HepG2 (cell line): ENCODE results near the gene WDR93. TPM values are rescaled to one million over a fixed set of nuclear protein-coding genes. Genes with fewer than 3 reads are reported as not detected.

Experiments
- ATAC-seq: fragments of 200-7000 bp; cut with Tn5 transposase; 3 replicates; pipeline ENCODE4 v1.9.1; 2020; ENCODE audit warnings: mild to moderate bottlenecking, moderate library complexity
- BruUV-seq: library from RNA; stranded (reverse); fragments of 400-500 nt; replicated peaks from 2 replicates; lab custom pipeline; 2021; lab: Mats Ljungman, UMichigan
- CTCF ChIA-PET: fragments of 300-600 bp; formaldehyde crosslinking; extraction: SDS; loops from one replicate; lab custom pipeline; 2021; ENCODE audit warnings: low total read pairs, inconsistent platforms, low intra/inter-chr PET ratio; lab: Yijun Ruan, JAX
- POLR2A ChIA-PET: fragments of 350-600 bp; sonication (Branson Sonifier 250); formaldehyde crosslinking; loops from one replicate; lab custom pipeline; 2020; ENCODE audit warnings: antibody characterized with exemption, inconsistent platforms; lab: Yijun Ruan, JAX
- DNase-seq: peaks from one replicate; pipeline ENCODE4 v3.0.0-alpha.2; 2015; ENCODE audit warnings: low spot score
- FAIRE-seq: peaks from 3 replicates; lab custom pipeline; 2011; peaks lifted over from hg19 to GRCh38; lab: Jason Lieb, UNC
- H2AFZ ChIP-seq: one replicate; pipeline ENCODE4 v1.6.1; 2011; ENCODE audit warnings: low read length, inconsistent platforms
- H3K27ac ChIP-seq: fragments of 300-600 bp; 3 replicates; pipeline ENCODE4 v1.8.0; 2011; ENCODE audit warnings: mixed run types, mild to moderate bottlenecking, mixed read lengths, low read length, inconsistent platforms; ENCODE audit not compliant: insufficient read depth; ENCODE audit errors: extremely low read length
- H3K27me3 ChIP-seq, 2 experiments: fragments of 200-600 bp in 1 of 2; 2 replicates in 1 of 2; 3 replicates in 1 of 2; pipeline versions ENCODE4 v1.6.0 to v1.8.0; 2011; ENCODE audit warnings: low read length in 2 of 2, mild to moderate bottlenecking in 2 of 2, moderate library complexity in 2 of 2, inconsistent platforms in 1 of 2; ENCODE audit not compliant: insufficient read depth in 2 of 2, control insufficient read depth in 1 of 2
- H3K36me3 ChIP-seq, 2 experiments: fragments of 200-600 bp in 1 of 2; replicated peaks in 1 of 2; 2 replicates in 1 of 2; 3 replicates in 1 of 2; pipeline versions ENCODE4 v1.5.1 to v1.8.0; 2011; ENCODE audit warnings: low read length in 2 of 2, inconsistent platforms in 1 of 2; ENCODE audit not compliant: insufficient read depth in 2 of 2, control insufficient read depth in 1 of 2
- H3K4me1 ChIP-seq: 2 replicates; pipeline ENCODE4 v1.5.1; 2012; ENCODE audit warnings: low read length, inconsistent platforms; ENCODE audit not compliant: insufficient read depth
- H3K4me2 ChIP-seq: 2 replicates; pipeline ENCODE4 v1.6.0; 2011; ENCODE audit warnings: low read depth, low read length, inconsistent platforms
- H3K4me3 ChIP-seq, 3 experiments: fragments of 200-600 bp in 1 of 3; sonication (generic), shearing (Covaris generic) in 1 of 3; replicated peaks in 1 of 3; 2 replicates each; pipeline ENCODE4 v1.5.1; 2011 to 2016; ENCODE audit warnings: low read length in 3 of 3, inconsistent platforms in 2 of 3, low read depth in 2 of 3, mild to moderate bottlenecking in 2 of 3, control low read depth in 1 of 3, mixed read lengths in 1 of 3; ENCODE audit not compliant: insufficient read depth in 1 of 3
- H3K79me2 ChIP-seq: one replicate; pipeline ENCODE4 v1.6.1; 2011; ENCODE audit warnings: low read length, inconsistent platforms; ENCODE audit not compliant: insufficient read depth
- H3K9ac ChIP-seq: 2 replicates; pipeline ENCODE4 v1.6.0; 2011; ENCODE audit warnings: mild to moderate bottlenecking, low read depth, low read length, inconsistent platforms; ENCODE audit not compliant: insufficient read depth
- H3K9me3 ChIP-seq: 2 replicates; pipeline ENCODE4 v1.5.1; 2012; ENCODE audit warnings: mild to moderate bottlenecking, low read length
- H4K20me1 ChIP-seq: 2 replicates; pipeline ENCODE4 v1.6.0; 2011; ENCODE audit warnings: inconsistent platforms, mild to moderate bottlenecking, low read length, moderate library complexity; ENCODE audit not compliant: insufficient read depth
- CENPBD1 ChIP-seq: sonication (generic); formaldehyde crosslinking; IDR thresholded peaks from 2 replicates; pipeline ENCODE4 v1.8.0; 2022; ENCODE audit warnings: missing genetic modification reagents, low read depth, mild to moderate bottlenecking, borderline replicate concordance
- NBN ChIP-seq: fragments of 450-650 bp; conservative IDR thresholded peaks from 2 replicates; pipeline ENCODE4 v1.6.1; 2017
- POLR2AphosphoS5 ChIP-seq: IDR thresholded peaks from 2 replicates; pipeline ENCODE4 v1.6.1; 2012; ENCODE audit warnings: low read depth, low read length
- SNAPC2 ChIP-seq: sonication (generic); formaldehyde crosslinking; IDR thresholded peaks from 2 replicates; pipeline ENCODE4 v1.8.1; 2022; ENCODE audit warnings: mild to moderate bottlenecking, missing genetic modification reagents
- ZBTB3 ChIP-seq: sonication (generic); formaldehyde crosslinking; IDR thresholded peaks from 2 replicates; pipeline ENCODE4 v1.4.0; 2020; ENCODE audit warnings: low read depth, mild to moderate bottlenecking, moderate library complexity, missing genetic modification reagents, borderline replicate concordance
- ZFP36 ChIP-seq: fragments of 150-350 bp; IDR thresholded peaks from 2 replicates; pipeline ENCODE4 v1.6.1; 2018; ENCODE audit warnings: borderline replicate concordance, low read length, low read depth; ENCODE audit not compliant: partially characterized antibody
- ZNF17 ChIP-seq: sonication (generic); formaldehyde crosslinking; IDR thresholded peaks from 2 replicates; pipeline ENCODE4 v1.5.0; 2020; ENCODE audit warnings: mild to moderate bottlenecking, missing genetic modification reagents
- ZNF205 ChIP-seq: IDR thresholded peaks from 2 replicates; pipeline ENCODE4 v1.6.1; 2018; ENCODE audit warnings: missing biosample characterization, missing genetic modification reagents
- ZNF263 ChIP-seq: sonication (generic); formaldehyde crosslinking; IDR thresholded peaks from 2 replicates; pipeline ENCODE4 v1.4.0; 2020; ENCODE audit warnings: missing genetic modification reagents
- ZNF414 ChIP-seq: sonication (generic); formaldehyde crosslinking; IDR thresholded peaks from 2 replicates; pipeline ENCODE4 v1.5.0; 2020; ENCODE audit warnings: missing genetic modification reagents
- ZNF841 ChIP-seq: sonication (generic); formaldehyde crosslinking; IDR thresholded peaks from 2 replicates; pipeline ENCODE4 v1.8.1; 2023; ENCODE audit warnings: missing genetic modification reagents, borderline replicate concordance
- ZSCAN9 ChIP-seq: IDR thresholded peaks from 2 replicates; pipeline ENCODE4 v1.6.1; 2016; ENCODE audit warnings: borderline replicate concordance
- WGBS: methylation state at CpG from one replicate; pipeline ENCODE4 v1.1.6; 2017; ENCODE audit warnings: low lambda C conversion rate; 5-methylcytosine and 5-hydroxymethylcytosine counted together
- in situ Hi-C: cut with HindIII; loops from 2 replicates; pipeline ENCODE4 v1.10.0; 2017; ENCODE audit warnings: low pct_unique_long_range_greater_than_20kb; ENCODE audit not compliant: extremely low pct_ligation_motif_present
- intact Hi-C: fragments of 100-400 bp; cut with micrococcal nuclease; formaldehyde crosslinking; loops from one replicate; pipeline ENCODE4 v1.10.0; 2022; ENCODE audit not compliant: unreplicated experiment
- polyA plus RNA-seq, 8 experiments: library from polyadenylated mRNA; depleted of rRNA in 3 of 8; stranded (reverse) in 7 of 8; unstranded in 1 of 8; fragments of >200 nt; fragmentation: Illumina TruSeq in 4 of 8; extraction: Trizol in 4 of 8; gene quantifications; 2 replicates each; pipeline versions ENCODE4 v1.2.1 to v1.2.3, GENCODE V29; 2011 to 2016; ENCODE audit warnings: low read depth in 4 of 8, missing spikeins in 1 of 8, mixed read lengths in 1 of 8; ENCODE audit not compliant: insufficient read depth in 1 of 8
- total RNA-seq, 5 experiments: library from RNA; depleted of rRNA; stranded (reverse); fragments of >200 nt; fragmentation: Illumina TruSeq; extraction: Trizol; gene quantifications; 2 replicates each; pipeline ENCODE4 v1.2.3, GENCODE V29; 2016; ENCODE audit warnings: low read depth in 1 of 5
- TF ChIP-seq, protein P1 (sequence below): IDR thresholded peaks from 2 replicates; pipeline ENCODE4 v1.6.1; 2016; ENCODE audit warnings: missing compliant biosample characterization, missing genetic modification reagents, borderline replicate concordance
- TF ChIP-seq, protein P2 (sequence below): sonication (generic); formaldehyde crosslinking; conservative IDR thresholded peaks from 2 replicates; pipeline ENCODE4 v1.4.0; 2020; ENCODE audit warnings: missing genetic modification reagents

The WDR93 gene
- total and polyA plus RNA-seq, 2 of the 13 experiments (the other 11 are each of a cell fraction or from before 2014, with no cell fraction given), result 0.07 TPM; not detected in 1

DNA sequence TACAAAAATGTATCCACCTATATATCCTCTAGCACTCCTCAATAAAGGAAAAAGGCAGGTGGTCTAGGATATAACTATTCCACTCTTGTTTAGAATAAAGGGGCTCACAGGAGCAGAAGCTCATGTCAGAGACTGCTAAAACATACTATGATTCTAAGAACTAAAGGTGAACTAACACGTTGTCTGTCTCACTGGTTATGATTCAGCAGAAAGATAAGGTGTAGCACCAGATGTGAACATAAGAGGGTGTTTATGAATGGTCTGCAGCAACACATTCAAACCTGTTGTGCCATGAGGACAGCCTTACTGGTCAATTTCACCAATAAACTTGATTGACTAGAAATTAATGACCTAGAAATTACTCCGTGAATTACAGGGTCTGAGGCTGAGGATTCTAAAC, 4.6 kb upstream of the WDR93 start:
- H3K4me2 ChIP-seq, result no peak overlapping the region
- in situ Hi-C loops (no loop called here), intact Hi-C loops (no loop called here)
- no peak for TF ChIP-seq ZSCAN9 (CRISPR knock-in tag)
- TF ChIP-seq ZBTB3 (CRISPR knock-in tag), result no peak
- TF ChIP-seq ZNF841 (CRISPR knock-in tag), result no peak
- POLR2A ChIA-PET, result no interaction called here
- H3K36me3 ChIP-seq, result no peaks in the 10 kb centered on the region; a peak in 2 of 5 replicates
- FAIRE-seq (no peak), ATAC-seq (no peak), DNase-seq (no peak)
- H3K27me3 ChIP-seq, result no peaks in the 10 kb centered on the region; a peak in 1 of 5 replicates
- H2AFZ ChIP-seq, result no peak overlapping the region
- H3K4me3 ChIP-seq, result no peak overlapping the region
- H4K20me1 ChIP-seq, result no peaks in the 10 kb centered on the region
- peaks cover 4% of the 10 kb centered on the region for H3K79me2 ChIP-seq
- no peak overlapping the region for H3K9ac ChIP-seq
- WGBS, result 88% methylated on average over 2 of the region's 2 CpGs
- CTCF ChIA-PET, result no interaction called here
- no peaks in the 10 kb centered on the region for H3K9me3 ChIP-seq
- no TSS peak for BruUV-seq
- H3K27ac ChIP-seq, result no peak overlapping the region
- peaks cover 24% of the 10 kb centered on the region for H3K4me1 ChIP-seq

DNA sequence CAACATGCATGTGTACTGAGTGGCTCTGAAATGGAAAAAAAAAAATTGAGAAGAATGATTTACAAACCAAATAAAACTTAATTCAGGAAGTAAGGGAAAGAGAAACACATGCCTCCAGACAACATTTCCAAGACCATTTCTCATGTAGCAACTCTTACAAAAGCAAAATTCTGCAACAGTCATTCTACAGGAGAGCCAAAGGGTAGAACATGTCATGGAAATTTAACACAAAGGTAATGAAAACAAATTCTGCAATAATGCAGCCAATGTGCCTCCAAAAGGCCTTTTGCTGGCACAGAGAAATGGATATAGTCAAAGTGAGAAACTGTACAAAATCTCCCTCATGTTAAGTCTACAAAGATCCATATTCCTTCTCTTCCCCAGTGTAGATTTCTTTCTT, 4.1 kb upstream of the WDR93 start:
- BruUV-seq, result no TSS peak
- Histone ChIP-seq H3K9ac (no peak overlapping the region), H3K27ac (no peak overlapping the region), H2AFZ (no peak overlapping the region), H3K9me3 (no peaks in the 10 kb centered on the region), H4K20me1 (no peaks in the 10 kb centered on the region), H3K4me2 (no peak overlapping the region), H3K36me3 (no peaks in the 10 kb centered on the region; a peak in 2 of 5 replicates), H3K4me3 (no peak overlapping the region), H3K27me3 (no peaks in the 10 kb centered on the region; a peak in 1 of 5 replicates), H3K79me2 (peaks cover 4% of the 10 kb centered on the region), H3K4me1 (peaks cover 23% of the 10 kb centered on the region)
- in situ Hi-C loops (no loop called here), intact Hi-C loops (no loop called here)
- ATAC-seq (no peak), DNase-seq (no peak), FAIRE-seq (no peak)
- CTCF ChIA-PET, result no interaction called here
- POLR2A ChIA-PET, result no interaction called here
- TF ChIP-seq, protein P1, sequence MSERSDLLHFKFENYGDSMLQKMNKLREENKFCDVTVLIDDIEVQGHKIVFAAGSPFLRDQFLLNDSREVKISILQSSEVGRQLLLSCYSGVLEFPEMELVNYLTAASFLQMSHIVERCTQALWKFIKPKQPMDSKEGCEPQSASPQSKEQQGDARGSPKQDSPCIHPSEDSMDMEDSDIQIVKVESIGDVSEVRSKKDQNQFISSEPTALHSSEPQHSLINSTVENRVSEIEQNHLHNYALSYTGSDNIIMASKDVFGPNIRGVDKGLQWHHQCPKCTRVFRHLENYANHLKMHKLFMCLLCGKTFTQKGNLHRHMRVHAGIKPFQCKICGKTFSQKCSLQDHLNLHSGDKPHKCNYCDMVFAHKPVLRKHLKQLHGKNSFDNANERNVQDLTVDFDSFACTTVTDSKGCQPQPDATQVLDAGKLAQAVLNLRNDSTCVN (CRISPR knock-in tag), result no peak
- TF ChIP-seq ZNF414 (CRISPR knock-in tag) (no peak), NBN (no peak), POLR2AphosphoS5 (no peak), SNAPC2 (CRISPR knock-in tag) (no peak), ZFP36 (no peak), ZNF17 (CRISPR knock-in tag) (no peak), ZNF263 (CRISPR knock-in tag) (no peak), ZNF205 (CRISPR knock-in tag) (no peak), CENPBD1 (CRISPR knock-in tag) (no peak)
- TF ChIP-seq, protein P2, sequence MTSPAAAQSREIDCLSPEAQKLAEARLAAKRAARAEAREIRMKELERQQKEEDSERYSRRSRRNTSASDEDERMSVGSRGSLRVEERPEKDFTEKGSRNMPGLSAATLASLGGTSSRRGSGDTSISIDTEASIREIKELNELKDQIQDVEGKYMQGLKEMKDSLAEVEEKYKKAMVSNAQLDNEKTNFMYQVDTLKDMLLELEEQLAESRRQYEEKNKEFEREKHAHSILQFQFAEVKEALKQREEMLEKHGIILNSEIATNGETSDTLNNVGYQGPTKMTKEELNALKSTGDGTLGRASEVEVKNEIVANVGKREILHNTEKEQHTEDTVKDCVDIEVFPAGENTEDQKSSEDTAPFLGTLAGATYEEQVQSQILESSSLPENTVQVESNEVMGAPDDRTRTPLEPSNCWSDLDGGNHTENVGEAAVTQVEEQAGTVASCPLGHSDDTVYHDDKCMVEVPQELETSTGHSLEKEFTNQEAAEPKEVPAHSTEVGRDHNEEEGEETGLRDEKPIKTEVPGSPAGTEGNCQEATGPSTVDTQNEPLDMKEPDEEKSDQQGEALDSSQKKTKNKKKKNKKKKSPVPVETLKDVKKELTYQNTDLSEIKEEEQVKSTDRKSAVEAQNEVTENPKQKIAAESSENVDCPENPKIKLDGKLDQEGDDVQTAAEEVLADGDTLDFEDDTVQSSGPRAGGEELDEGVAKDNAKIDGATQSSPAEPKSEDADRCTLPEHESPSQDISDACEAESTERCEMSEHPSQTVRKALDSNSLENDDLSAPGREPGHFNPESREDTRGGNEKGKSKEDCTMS (CRISPR knock-in tag), result no peak
